Adrenal gland (tissue), 12 donors: Measurements from ENCODE around the gene PTCHD4. TPM values are rescaled to one million over a fixed set of nuclear protein-coding genes. Genes with fewer than 3 reads are reported as not detected.
"Not testable (repeated sequence)": the region's sequence is repeated elsewhere in the genome, so short reads cannot be mapped to it uniquely, and the experiment has no call there.

Source experiments
- DNase-seq, 7 donors: peaks; one replicate each; pipeline ENCODE4 v3.0.0-alpha.2; 2019 to 2020
- H3K27ac ChIP-seq, 5 donors: fragments of 200-600 bp; sonication (generic) in 4 of 5; 1 replicate in 3 of 5; 2 replicates in 2 of 5; pipeline versions ENCODE4 v1.5.1 to v1.8.0; 2016 to 2020; ENCODE audit warnings: mild to moderate bottlenecking in 1 of 5
- H3K27me3 ChIP-seq: fragments of 200-600 bp; 2 replicates; pipeline ENCODE4 v1.8.0; 2021
- H3K36me3 ChIP-seq, 2 donors: fragments of 200-600 bp; replicated peaks in 1 of 2; 1 replicate in 1 of 2; 2 replicates in 1 of 2; pipeline versions ENCODE4 v1.5.1 to v1.8.0; 2018 to 2022
- H3K4me1 ChIP-seq, 2 donors: fragments of 200-600 bp; replicated peaks in 1 of 2; 1 replicate in 1 of 2; 2 replicates in 1 of 2; pipeline versions ENCODE4 v1.5.1 to v1.8.0; 2018 to 2021
- H3K4me3 ChIP-seq, 4 donors: fragments of 200-600 bp; sonication (generic) in 3 of 4; one replicate each; pipeline ENCODE4 v1.5.1; 2016 to 2018
- H3K9me3 ChIP-seq, 3 donors: fragments of 200-600 bp; sonication (generic) in 1 of 3; replicated peaks in 1 of 3; 1 replicate in 2 of 3; 2 replicates in 1 of 3; pipeline versions ENCODE4 v1.5.1 to v1.8.0; 2016 to 2021
- POLR2A ChIP-seq, 2 donors: fragments of 450-650 bp; IDR thresholded peaks; one replicate each; pipeline ENCODE4 v1.6.1; 2017; ENCODE audit warnings: antibody characterized with exemption in 2 of 2, mild to moderate bottlenecking in 2 of 2, moderate library complexity in 1 of 2
- whole genome bisulfite sequencing, 4 donors: extraction: QIAGEN DNeasy Blood & Tissue Kit in 2 of 4; methylation state at CpG; one replicate each; pipeline versions ENCODE4 v1.1.5 to v1.1.7; 2013 to 2017; 5-methylcytosine and 5-hydroxymethylcytosine counted together
- intact Hi-C, 2 donors: fragments of 100-400 bp; cut with DNase I; formaldehyde crosslinking; loops; one replicate each; pipeline versions ENCODE4 v1.14.1 to v1.15.0; 2022 to 2023
- polyA plus RNA-seq, 3 donors: library from polyadenylated mRNA; stranded (reverse); fragments of 200-250 nt in 2 of 3; fragments of 350-450 nt in 1 of 3; fragmentation: Illumina TruSeq in 1 of 3; extraction: RNeasy Lipid Tissue Mini Kit (QIAGEN cat#74804) in 1 of 3; gene quantifications; one replicate each; pipeline ENCODE4 v1.2.3, GENCODE V29; 2013 to 2014
- total RNA-seq, 9 donors: library from RNA; depleted of rRNA in 4 of 9; stranded (reverse); fragments of >200 nt in 4 of 9; fragments of 120-200 nt in 1 of 9; fragmentation: NEBNext Ultra II Directional in 1 of 9; extraction: Animal tissue kit (Norgen Biotek cat#: 25700) in 1 of 9; gene quantifications; one replicate each; pipeline versions ENCODE4 v1.1.0 to v1.2.4, GENCODE V29; 2013 to 2023
- TF ChIP-seq, protein P1 (sequence below), 6 experiments: fragments of 450-650 bp in 4 of 6; fragments of 200-600 bp in 2 of 6; sonication (generic) in 1 of 6; IDR thresholded peaks; 1 replicate in 5 of 6; 2 replicates in 1 of 6; pipeline versions ENCODE4 v1.5.1 to v1.8.0; 2016 to 2021; ENCODE audit warnings: antibody characterized with exemption in 6 of 6, mild to moderate bottlenecking in 2 of 6, moderate library complexity in 1 of 6
- donor health status: healthy with polysubstance abuse.
- donor health status: Bipolar disorder and iron deficiency.
- donor health status: DM: yes; HTN: yes; CAD: no.
- donor health status: DM: no; HTN: no; CAD: no.
- donor health status: DM: no; HTN: no; CAD: no.
- donor health status: DM: yes; HTN: yes; CAD: no.

Gene PTCHD4
- total and polyA plus RNA-seq, 12 donors: 0.07 to 1.7 (median 0.27) TPM

DNA sequence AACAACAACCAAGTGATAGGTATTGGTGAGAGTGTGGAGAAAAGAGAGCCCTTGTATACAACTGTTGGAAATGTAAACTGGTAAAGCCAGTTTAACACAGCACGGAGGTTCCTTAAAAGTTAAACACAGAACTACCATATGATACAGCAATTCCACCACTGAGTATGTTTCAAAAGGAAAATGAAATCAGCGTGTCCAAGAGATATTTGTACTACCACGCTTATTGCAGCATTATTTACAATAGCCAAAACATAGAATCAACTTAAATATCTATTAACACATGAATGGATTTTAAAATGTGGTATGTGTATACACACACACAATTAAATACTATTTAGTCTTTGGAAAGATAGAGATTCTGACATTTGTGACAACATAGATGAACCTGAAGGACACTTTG is 1.1 kb downstream of the PTCHD4 start:
- H3K27me3 ChIP-seq: no peaks in the 10 kb centered on the region
- intact Hi-C loops: no loop called here
- no peak overlapping the region for H3K27ac ChIP-seq
- WGBS, 4 donors: 79 to 82% (median 81%) methylated on average over 3 of the region's 3 CpGs
- no peaks in the 10 kb centered on the region for H3K36me3 ChIP-seq
- no peak for DNase-seq
- TF ChIP-seq POLR2A (IDR thresholded peaks at IDR 0.05): no peak
- TF ChIP-seq, protein P1, sequence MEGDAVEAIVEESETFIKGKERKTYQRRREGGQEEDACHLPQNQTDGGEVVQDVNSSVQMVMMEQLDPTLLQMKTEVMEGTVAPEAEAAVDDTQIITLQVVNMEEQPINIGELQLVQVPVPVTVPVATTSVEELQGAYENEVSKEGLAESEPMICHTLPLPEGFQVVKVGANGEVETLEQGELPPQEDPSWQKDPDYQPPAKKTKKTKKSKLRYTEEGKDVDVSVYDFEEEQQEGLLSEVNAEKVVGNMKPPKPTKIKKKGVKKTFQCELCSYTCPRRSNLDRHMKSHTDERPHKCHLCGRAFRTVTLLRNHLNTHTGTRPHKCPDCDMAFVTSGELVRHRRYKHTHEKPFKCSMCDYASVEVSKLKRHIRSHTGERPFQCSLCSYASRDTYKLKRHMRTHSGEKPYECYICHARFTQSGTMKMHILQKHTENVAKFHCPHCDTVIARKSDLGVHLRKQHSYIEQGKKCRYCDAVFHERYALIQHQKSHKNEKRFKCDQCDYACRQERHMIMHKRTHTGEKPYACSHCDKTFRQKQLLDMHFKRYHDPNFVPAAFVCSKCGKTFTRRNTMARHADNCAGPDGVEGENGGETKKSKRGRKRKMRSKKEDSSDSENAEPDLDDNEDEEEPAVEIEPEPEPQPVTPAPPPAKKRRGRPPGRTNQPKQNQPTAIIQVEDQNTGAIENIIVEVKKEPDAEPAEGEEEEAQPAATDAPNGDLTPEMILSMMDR (IDR thresholded peaks at IDR 0.05): no peak
- no peaks in the 10 kb centered on the region for H3K9me3 ChIP-seq
- H3K4me3 ChIP-seq: no peak overlapping the region
- no peaks in the 10 kb centered on the region for H3K4me1 ChIP-seq

DNA sequence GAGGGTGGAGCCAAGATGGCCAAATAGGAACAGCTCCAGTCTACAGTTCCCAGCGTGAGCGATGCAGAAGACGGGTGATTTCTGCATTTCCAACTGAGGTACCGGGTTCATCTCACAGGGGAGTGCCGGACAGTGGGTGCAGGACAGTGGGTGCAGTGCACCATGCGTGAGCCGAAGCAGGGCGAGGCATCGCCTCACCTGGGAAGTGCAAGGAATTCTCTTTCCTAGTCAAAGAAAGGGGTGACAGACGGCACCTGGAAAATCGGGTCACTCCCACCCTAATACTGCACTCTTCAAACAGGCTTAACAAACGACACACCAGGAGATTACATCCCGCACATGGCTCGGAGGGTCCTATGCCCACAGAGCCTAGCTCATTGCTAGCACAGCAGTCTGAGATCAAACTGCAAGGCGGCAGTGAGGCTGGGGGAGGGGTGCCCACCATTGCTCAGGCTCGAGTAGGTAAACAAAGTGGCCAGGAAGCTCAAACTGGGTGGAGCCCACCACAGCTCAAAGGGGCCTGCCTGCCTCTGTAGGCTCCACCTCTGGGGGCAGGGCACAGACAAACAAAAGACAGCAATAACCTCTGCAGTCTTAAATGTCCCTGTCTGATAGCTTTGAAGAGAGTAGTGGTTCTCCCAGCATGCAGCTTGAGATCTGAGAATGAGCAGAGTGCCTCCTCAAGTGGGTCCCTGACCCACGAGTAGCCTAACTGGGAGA is 8.4 kb downstream of the PTCHD4 start:
- DNase-seq, H3K27ac ChIP-seq, H3K9me3 ChIP-seq, H3K4me3 ChIP-seq, H3K36me3 ChIP-seq, intact Hi-C loops, H3K27me3 ChIP-seq, H3K4me1 ChIP-seq: not testable (repeated sequence)
- 88 to 92% (median 88%) methylated on average over 16 to 17 of the region's 17 CpGs for WGBS, 4 donors

DNA sequence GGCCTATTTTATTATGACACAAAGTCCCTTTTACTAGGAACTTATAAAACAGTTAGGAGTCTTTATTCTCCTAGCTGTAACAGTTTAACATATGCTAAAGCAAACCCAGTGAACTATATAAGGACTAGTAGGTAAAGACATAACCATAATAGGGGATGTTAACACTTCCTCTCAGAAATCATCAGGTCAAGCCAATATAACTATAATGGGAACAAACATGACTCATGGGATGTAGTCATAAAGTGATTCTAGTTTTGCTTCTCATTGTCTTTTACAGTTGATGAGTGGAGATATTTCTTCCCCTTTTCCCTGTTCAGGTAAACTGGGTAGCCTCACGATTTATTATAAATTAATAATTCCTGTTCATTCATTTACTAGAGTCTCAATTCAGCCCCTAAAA is 9.7 kb downstream of the PTCHD4 start:
- 55 to 71% (median 67%) methylated on average over 1 of the region's 1 CpG for WGBS, 4 donors
- intact Hi-C loops: no loop called here
- no peaks in the 10 kb centered on the region for H3K27me3 ChIP-seq

DNA sequence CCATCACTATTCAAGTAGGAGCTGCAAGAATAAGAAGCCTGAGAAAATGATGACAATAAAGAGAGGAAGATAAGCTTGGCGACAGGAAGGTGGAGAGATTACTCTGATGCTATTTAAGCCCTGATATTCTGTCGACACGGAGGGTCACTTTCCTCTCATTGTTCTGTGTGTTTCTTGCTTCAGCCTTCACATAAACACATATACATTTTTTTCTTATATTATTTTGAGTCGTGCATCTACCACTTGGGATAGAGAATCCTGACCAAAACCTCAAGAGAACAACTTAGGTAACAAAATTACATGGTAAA is 10.5 kb downstream of the PTCHD4 start:
- H3K36me3 ChIP-seq: no peaks in the 10 kb centered on the region
- H3K9me3 ChIP-seq: no peaks in the 10 kb centered on the region
- H3K27ac ChIP-seq: no peak overlapping the region
- TF ChIP-seq, protein P1 (IDR thresholded peaks at IDR 0.05): no peak
- TF ChIP-seq POLR2A (IDR thresholded peaks at IDR 0.05): no peak
- WGBS, 4 donors: 55 to 72% (median 66%) methylated on average over 4 of the region's 4 CpGs
- DNase-seq: no peak
- no peaks in the 10 kb centered on the region for H3K27me3 ChIP-seq
- no peak overlapping the region for H3K4me3 ChIP-seq
- peaks cover 0 to 4% of the 10 kb centered on the region in 2 donors for H3K4me1 ChIP-seq
- intact Hi-C loops: no loop called here

More for the DNA sequence above, 9.7 kb downstream of the PTCHD4 start:
- no peak overlapping the region for H3K4me3 ChIP-seq
- no peaks in the 10 kb centered on the region for H3K9me3 ChIP-seq
- no peak for DNase-seq
- no peak for TF ChIP-seq POLR2A (IDR thresholded peaks at IDR 0.05)
- TF ChIP-seq, protein P1 (IDR thresholded peaks at IDR 0.05): no peak
- H3K4me1 ChIP-seq: peaks cover 0 to 4% of the 10 kb centered on the region in 2 donors
- H3K36me3 ChIP-seq: no peaks in the 10 kb centered on the region
- no peak overlapping the region for H3K27ac ChIP-seq
